ENCODE data around the gene CHPF.

DNA sequence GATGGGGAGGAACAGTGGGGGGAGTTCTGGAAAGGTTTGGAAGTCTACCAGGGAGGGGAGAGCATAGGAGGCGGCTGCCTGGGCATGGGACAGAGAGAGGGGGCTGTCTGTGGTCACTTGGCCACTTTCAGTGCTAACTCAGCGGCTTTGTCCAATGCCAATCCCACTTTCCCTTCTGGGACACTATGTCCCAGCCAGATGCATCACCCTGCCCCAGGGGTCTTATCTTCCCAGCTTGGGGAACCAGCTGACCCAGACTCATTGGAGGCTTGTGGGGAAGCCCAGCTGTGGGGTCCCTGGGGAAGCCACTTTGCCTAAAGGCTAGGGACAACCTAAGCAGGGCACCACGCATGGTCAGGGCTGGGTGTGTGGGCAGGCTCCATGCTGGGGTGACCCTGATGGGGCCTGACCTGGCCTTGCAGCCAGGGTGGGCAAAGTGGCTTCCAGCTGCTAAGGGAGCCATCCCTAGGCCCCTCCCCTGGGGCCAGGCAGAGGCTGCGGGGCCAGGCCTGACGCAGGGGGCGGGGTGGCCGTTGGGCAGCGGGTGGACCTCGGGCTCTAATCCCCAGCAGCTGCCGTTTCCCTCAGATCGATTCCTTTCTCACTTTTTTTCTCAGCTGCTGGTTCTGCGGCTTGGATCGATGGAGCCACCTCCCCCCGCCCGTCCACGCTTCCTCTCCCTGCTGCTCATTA, 30.9 kb downstream of the CHPF start:
- TF ChIP-seq POLR2A (IDR thresholded peaks at IDR 0.05; ENCODE audit: low read length) (no peak), GATA1 (IDR thresholded peaks at IDR 0.05; ENCODE audit: low read depth, low read length) (no peak)

Data from erythroblast (primary cell).